Eye (tissue), 1 donor: ENCODE data around the gene AUH.

Experiments used
- DNase-seq: peaks from one replicate; pipeline ENCODE4 v3.0.0-alpha.2; 2015

AUH gene

DNA sequence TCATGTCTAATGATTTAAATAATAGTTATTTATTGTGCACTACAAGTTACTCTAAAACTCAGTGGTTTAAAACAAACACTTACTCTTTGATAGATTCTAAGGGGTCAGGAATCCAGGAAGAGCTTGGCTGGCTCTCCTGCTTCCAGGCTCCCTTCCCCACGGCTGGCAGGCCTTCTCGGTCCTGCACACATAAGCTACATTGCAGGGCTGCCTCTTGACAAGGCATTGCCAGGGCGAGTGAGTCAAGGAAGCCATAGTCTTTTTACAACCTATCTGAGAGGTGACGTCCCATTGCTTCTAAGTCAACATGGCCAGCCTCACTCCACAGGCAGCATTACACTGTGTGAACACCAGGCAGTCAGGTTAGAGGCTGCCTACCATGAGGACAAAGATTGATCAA, 119.8 kb downstream of the AUH start:
- DNase-seq: no peak

- DNase-seq: no peak
Observed at GRCh38 chr9:91240596-91241165, 121.0 kb downstream of the AUH start.

DNA sequence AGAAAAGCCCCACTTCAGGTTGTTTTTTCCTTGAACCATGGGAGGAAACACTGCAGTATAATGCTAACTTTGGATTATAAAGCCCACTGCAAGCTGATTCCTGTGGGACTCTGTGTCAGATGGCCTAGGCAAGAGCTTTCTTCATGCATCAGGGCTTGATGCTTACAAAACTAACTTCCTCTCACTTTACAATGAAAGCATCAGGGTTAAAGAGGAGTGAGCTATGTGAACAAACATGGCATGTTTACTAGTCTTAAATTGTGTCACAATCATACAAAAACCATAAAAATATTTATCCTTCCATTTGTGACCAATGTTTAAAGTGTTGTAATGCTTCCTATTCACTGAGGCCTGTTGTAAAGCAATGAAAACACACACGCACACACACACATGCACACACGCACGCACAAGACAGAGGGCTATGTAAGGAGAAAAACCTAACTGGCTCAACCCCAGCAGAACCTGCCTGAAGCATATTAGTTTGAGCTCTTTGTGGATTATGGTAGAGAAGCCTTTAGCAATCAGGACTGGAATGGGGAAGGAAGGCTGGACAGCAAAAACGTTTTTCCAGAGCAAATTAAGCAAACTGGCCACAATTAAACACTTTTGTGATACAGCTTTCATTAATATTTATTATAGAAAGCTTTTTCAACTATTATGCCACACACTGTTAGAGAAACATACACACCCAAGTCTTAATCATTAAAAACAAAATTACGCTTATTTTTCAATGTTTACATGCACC, 122.2 kb downstream of the AUH start:
- no peak for DNase-seq

- no peak for DNase-seq
Observed at GRCh38 chr9:91234523-91234922, 127.2 kb downstream of the AUH start.

- DNase-seq: no peak
Observed at GRCh38 chr9:91231619-91232018, 130.1 kb downstream of the AUH start.

DNA sequence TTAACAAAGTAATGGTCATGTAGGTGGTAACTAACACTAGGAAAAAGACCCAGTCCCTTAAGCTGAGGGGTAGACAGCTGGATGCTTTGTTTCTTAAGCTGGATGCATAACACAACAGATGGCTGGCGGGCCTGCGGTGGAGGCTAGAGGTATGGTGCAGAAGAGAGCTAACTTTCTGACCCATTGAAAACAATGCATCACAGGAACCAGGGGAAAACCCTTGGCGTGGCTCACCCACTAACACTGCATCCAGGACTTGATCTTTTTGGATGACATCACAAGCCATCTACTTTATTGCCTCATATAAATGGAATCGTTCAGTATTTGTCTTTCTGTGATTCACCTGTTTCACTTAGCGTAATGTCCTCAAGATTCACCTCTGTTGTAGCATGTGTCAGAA, 138.7 kb downstream of the AUH start:
- DNase-seq: peak; percentile 33

GRCh38 chr9:91222457-91222856, 139.3 kb downstream of the AUH start:
- DNase-seq: no peak

- DNase-seq: no peak
Observed at GRCh38 chr9:91221332-91221731, 140.4 kb downstream of the AUH start.

DNA sequence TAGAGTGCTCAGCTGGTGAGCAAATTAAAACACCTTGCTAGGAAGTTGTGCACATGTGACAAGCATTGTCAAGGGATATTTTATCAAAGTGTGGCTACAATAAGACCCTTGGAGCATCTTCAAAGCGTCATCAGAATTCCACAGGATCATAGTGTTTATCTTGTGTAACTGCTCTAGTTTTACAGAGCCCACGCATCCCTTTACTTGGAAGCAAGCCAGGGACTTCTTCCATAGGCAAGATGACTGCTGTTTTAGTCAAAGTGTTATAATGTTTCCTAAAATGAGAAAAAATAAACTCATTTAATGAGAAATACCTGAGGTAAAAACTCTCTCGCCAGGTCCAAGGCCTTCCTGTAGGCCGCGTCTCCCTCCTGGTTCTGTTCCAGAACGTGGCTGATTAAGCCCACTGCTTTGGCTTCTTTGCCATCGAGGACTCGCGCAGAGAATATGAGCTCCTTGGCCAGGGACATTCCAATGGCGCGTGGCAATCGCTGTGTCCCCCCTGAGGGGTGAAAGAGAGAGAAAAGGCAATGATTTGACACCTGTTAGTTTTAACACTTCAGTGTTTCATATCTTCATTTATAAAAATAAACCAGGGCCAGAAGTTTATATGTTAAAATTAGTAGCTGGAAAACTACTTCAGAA, 141.1 kb downstream of the AUH start:
- no peak for DNase-seq

DNA sequence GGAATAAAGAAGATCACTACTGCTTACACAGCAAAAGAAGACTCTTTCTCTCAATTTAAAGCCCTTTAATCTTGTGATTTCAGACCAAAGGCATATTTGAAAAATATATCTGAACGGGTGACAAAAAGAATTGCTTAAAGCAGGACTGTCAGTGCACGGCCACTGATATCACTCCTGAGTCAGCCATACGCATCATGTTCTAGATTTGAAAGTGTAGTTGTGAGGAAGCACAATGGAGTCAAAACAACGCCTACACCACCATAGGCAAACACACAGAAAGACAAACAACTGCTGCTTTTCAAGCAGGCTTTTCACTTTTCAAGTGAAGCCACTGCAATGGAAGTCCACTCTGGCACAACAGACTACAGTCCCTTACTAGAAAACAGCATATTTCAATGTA, 141.7 kb downstream of the AUH start:
- DNase-seq: no peak

GRCh38 chr9:91219557-91219956, 142.2 kb downstream of the AUH start:
- DNase-seq: no peak

- no peak for DNase-seq
Observed at GRCh38 chr9:91217388-91217787, 144.3 kb downstream of the AUH start.

GRCh38 chr9:91214867-91215266, 146.9 kb downstream of the AUH start:
- DNase-seq: no peak

- DNase-seq: no peak
Observed at GRCh38 chr9:91214086-91214485, 147.6 kb downstream of the AUH start.

GRCh38 chr9:91212596-91213243, 149.0 kb downstream of the AUH start:
- no peak for DNase-seq

- no peak for DNase-seq
Observed at GRCh38 chr9:91211919-91212318, 149.8 kb downstream of the AUH start.

- no peak for DNase-seq
Observed at GRCh38 chr9:91211414-91211813, 150.3 kb downstream of the AUH start.

GRCh38 chr9:91210318-91210717, 151.4 kb downstream of the AUH start:
- DNase-seq: no peak

DNA sequence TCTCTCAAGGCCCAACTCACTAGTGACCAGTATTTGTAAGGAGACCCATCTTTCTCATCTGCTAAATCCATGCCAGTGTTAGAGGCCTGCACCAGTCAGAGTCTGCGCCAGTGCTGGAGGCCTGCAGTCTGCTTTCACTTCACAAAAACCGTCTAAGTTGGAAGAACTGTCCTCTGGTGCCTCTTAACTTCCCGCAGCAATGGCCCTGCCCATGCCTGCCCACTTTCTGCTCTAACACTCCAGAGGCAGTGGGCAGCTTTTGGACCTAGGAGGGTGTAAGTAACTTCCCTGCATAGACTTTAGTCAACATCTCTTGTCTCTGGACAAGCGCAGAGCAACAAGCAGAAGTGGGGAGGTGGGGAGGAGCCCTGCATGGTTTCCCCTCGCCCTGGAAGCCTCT, 152.9 kb downstream of the AUH start:
- DNase-seq: no peak

DNA sequence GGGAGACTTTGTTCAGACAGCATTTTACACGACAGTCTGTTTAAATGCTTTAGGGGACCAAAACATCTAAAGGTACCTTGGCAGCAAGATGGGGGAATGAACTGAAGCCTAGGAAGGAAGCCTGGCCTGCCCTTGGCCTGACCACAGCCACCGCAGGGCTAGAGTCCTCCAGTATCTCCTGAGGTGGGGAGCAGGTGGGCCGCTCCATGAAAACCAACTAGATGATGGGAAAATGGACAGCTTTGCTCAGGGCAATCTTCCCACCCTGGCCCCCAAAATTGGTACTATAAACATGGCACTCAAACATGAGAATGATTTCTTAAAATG, 153.3 kb downstream of the AUH start:
- no peak for DNase-seq

- no peak for DNase-seq
Observed at GRCh38 chr9:91207729-91208418, 153.8 kb downstream of the AUH start.

GRCh38 chr9:91207397-91207728, 154.4 kb downstream of the AUH start:
- DNase-seq: no peak

- DNase-seq: no peak
Observed at GRCh38 chr9:91206806-91207205, 154.9 kb downstream of the AUH start.
